Effector memory CD4-positive, alpha-beta T cell (primary cell): ENCODE results near the gene RTEL1.
A peak's percentile ranks its signal among the peaks of the same experiment; 100 is the strongest.

Experiments
- DNase-seq, 3 donors: peaks; one replicate each; pipeline ENCODE4 v3.0.0-alpha.2; 2020
- H3K27ac ChIP-seq: 2 replicates; pipeline ENCODE4 v1.7.0; 2013; ENCODE audit warnings: mild to moderate bottlenecking, low read length, moderate library complexity; ENCODE audit not compliant: insufficient read depth, poor library complexity, severe bottlenecking
- H3K27me3 ChIP-seq: replicated peaks from 2 replicates; pipeline ENCODE4 v1.7.0; 2013; ENCODE audit warnings: mild to moderate bottlenecking, low read length; ENCODE audit not compliant: insufficient read depth, control insufficient read depth, poor library complexity, severe bottlenecking
- H3K36me3 ChIP-seq: 2 replicates; pipeline ENCODE4 v1.7.0; 2013; ENCODE audit warnings: mild to moderate bottlenecking, low read length, moderate library complexity; ENCODE audit not compliant: control insufficient read depth, insufficient read depth
- H3K4me1 ChIP-seq: 2 replicates; pipeline ENCODE4 v1.7.0; 2013; ENCODE audit warnings: low read length, mild to moderate bottlenecking; ENCODE audit not compliant: control insufficient read depth, insufficient read depth, poor library complexity, severe bottlenecking
- H3K4me3 ChIP-seq: 2 replicates; pipeline ENCODE4 v1.7.0; 2013; ENCODE audit warnings: low read length, low read depth, mild to moderate bottlenecking; ENCODE audit not compliant: insufficient read depth, poor library complexity, severe bottlenecking
- H3K9me3 ChIP-seq: 2 replicates; pipeline ENCODE4 v1.7.0; 2013; ENCODE audit warnings: mild to moderate bottlenecking, low read length, moderate library complexity; ENCODE audit not compliant: control insufficient read depth

Gene RTEL1

DNA sequence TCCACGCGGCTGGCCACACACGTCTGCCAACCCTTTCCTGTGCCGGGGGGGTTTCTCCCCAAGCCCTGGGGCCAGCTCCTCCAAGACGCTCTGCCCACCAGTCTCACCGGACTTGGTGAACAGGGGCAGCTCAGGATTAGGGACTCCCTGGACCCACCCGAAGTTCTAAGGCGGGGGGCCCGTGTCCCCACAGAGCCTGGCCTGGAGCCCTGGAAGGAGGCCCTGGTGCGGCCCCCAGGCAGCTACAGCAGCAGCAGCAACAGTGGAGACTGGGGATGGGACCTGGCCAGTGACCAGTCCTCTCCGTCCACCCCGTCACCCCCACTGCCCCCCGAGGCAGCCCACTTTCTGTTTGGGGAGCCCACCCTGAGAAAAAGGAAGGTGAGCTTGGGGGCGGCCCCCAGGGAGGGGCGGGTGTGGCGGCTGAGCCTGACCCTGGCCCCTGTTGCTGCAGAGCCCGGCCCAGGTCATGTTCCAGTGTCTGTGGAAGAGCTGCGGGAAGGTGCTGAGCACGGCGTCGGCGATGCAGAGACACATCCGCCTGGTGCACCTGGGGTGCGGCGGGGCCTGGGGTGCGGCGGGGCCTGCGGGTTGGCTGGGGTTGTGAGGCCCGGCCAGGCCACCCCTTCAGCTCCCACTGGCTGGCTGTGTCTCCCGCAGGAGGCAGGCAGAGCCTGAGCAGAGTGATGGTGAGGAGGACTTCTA, 83.7 kb downstream of the RTEL1 start:
- no peak for DNase-seq
- Histone ChIP-seq H3K4me1 (peaks cover 21% of the 10 kb centered on the region), H3K4me3 (no peak overlapping the region), H3K9me3 (no peaks in the 10 kb centered on the region), H3K36me3 (peaks cover 25% of the 10 kb centered on the region), H3K27me3 (no peaks in the 10 kb centered on the region), H3K27ac (peak overlapping the region; percentile 67)

DNA sequence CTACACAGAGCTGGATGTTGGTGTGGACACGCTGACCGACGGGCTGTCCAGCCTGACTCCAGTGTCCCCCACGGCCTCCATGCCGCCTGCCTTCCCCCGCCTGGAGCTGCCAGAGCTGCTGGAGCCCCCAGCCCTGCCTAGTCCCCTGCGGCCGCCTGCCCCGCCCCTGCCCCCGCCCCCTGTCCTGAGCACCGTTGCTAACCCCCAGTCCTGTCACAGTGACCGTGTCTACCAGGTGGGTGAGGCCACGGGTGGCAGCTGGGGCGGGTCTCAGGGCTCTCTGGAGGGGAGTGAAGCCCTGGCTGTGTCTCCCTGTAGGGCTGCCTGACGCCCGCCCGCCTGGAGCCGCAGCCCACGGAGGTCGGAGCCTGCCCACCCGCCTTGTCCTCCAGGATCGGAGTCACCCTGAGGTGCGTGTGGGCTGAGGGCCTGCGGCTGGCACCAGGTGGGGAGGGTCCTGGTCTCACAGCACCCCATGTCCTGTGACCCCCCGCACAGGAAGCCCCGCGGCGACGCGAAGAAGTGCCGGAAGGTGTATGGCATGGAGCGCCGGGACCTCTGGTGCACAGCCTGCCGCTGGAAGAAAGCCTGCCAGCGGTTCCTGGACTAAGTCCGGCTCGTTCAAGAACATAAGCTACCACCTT, 84.4 kb downstream of the RTEL1 start:
- peaks cover 21% of the 10 kb centered on the region for H3K4me1 ChIP-seq
- DNase-seq = no peak
- no peak overlapping the region for H3K27ac ChIP-seq
- peaks cover 25% of the 10 kb centered on the region for H3K36me3 ChIP-seq
- H3K4me3 ChIP-seq = no peak overlapping the region
- H3K9me3 ChIP-seq = no peaks in the 10 kb centered on the region
- H3K27me3 ChIP-seq = no peaks in the 10 kb centered on the region

DNA sequence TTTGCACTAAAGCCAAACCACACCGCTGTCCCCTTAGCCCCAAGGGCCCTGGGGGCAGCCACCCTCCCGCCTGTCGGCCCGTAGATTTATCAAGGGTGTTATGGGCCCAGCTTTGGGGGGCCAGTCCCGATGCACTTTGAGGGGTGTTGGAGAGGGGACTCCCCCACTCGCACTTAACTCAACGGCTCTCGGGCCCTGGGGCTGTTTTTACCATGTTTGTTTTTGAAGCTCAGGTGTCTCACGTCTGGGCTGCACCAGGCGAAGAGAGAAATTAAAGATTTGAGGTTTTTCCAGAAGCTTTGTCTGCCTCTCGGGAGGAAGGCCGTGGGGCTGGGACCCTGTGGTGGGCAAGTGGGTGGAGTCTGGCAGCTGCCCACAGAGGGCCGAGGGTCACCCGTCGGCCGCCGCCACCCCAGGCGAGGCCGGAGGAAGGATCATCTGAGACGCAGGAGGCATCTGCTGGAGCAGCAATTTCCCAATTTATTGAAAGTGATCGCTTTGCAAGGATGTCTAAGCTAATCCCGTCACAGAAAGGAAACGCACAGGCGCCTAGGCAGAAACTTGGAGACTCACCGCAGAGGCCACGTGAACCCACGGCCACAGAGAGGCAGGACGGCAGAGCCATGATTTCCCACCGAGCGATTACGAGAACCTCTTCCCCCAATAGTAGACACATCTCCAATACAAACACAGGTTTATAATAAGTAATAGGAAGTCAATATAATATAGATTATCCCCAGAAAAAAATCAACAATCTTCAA, 85.3 kb downstream of the RTEL1 start:
- H3K27ac ChIP-seq = no peak overlapping the region
- H3K4me3 ChIP-seq = no peak overlapping the region
- H3K9me3 ChIP-seq = no peaks in the 10 kb centered on the region
- H3K27me3 ChIP-seq = no peaks in the 10 kb centered on the region
- peaks cover 18% of the 10 kb centered on the region for H3K4me1 ChIP-seq
- DNase-seq = no peak
- H3K36me3 ChIP-seq = peaks cover 25% of the 10 kb centered on the region

DNA sequence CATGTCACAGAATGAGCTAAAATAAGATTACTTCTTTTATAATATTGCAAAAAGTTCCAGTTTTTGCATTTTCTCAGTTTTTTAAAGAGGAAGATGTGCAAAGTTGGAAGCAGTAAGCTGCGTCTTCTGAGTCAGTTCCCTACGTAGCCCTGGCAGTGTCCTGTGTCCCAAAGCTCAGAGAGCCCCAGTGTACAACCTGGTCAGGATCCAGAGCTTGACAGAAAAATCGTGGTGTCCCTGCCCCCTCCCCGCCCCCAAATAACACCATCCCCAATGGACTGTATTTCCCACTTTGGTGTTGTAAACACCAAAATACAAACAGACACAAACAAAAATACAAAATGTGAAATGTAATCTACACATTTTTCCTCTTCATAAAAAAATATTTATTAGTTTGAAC, 86.0 kb downstream of the RTEL1 start:
- peaks cover 25% of the 10 kb centered on the region for H3K36me3 ChIP-seq
- no peaks in the 10 kb centered on the region for H3K9me3 ChIP-seq
- no peak for DNase-seq
- H3K27ac ChIP-seq = no peak overlapping the region
- peaks cover 10% of the 10 kb centered on the region for H3K4me1 ChIP-seq
- H3K4me3 ChIP-seq = no peak overlapping the region
- no peaks in the 10 kb centered on the region for H3K27me3 ChIP-seq

DNA sequence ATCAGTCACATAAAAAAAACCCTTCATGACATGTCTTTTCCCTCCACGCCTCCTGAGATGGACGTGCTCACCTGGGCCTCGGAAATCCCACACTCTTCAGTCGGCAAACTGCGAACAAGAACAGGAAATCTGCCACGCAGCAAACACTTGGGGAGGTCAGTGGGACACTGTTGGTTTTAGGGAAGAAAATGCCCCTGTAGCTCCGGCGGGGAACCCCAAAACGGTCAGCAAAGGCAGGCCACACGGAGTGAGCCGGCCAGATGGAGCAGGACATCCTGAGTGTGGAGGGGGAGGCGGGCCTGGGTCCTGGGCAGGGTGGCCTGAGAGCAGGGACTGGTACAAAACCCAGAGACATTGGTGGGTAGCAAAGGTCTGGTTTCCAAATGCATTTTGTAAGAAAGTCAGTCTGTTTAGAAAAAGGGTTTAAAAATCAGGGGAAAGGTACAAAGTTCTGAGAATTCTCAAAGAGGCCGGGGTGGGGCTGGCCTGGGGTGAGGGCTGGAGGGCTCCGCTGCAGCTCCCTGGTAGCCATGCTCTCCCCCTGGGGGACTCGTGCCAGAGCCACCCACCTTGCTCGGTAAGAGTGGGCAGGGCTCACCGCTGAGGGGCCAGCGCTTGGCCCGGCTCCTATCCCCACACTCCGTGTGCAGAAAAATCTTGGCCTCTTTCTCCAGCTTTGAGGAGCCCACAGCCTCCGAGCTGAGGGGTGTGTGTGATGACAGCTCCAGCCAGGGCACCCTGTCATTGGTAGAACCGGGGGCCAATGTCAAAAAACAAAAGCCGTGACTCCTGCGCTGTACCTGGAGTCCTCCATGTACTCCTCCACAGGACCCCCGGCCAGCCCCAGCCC, 86.7 kb downstream of the RTEL1 start:
- Histone ChIP-seq H3K9me3 (no peaks in the 10 kb centered on the region), H3K4me1 (peaks cover 10% of the 10 kb centered on the region), H3K27me3 (no peaks in the 10 kb centered on the region), H3K4me3 (no peak overlapping the region), H3K36me3 (peaks cover 25% of the 10 kb centered on the region), H3K27ac (no peak overlapping the region)
- no peak for DNase-seq

DNA sequence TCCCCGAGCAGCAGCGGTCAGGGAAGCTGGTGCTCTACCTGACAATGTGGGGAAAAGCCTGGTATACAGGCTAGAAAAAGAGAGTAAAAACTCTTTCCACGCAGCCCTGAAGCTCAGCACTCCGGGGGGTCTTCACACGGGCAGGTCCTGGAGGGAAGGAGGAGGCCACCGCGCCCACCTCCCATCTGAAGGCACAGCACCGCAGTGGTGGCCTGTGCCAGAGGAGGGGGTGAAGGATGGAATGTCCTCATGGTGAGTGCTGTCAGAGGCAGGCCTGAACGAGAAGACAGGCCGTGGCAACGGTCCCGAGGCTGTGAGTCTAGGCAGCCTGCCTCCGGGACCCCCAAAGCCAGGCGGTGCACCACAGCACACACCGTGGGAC, 87.3 kb downstream of the RTEL1 start:
- no peak for DNase-seq
- Histone ChIP-seq H3K27me3 (no peaks in the 10 kb centered on the region), H3K4me1 (peaks cover 16% of the 10 kb centered on the region)

More for the DNA sequence above, 87.3 kb downstream of the RTEL1 start:
- H3K9me3 ChIP-seq = no peaks in the 10 kb centered on the region
- H3K27ac ChIP-seq = no peak overlapping the region
- peaks cover 25% of the 10 kb centered on the region for H3K36me3 ChIP-seq
- no peak overlapping the region for H3K4me3 ChIP-seq
